Measurements from ENCODE around the gene EEF1AKMT3. TPM values are rescaled to one million over a fixed set of nuclear protein-coding genes. Genes with fewer than 3 reads are reported as not detected.

Gene EEF1AKMT3
- total RNA-seq, 2 experiments from 2014 or later, result 3.6 to 4.6 TPM

GRCh38 chr12:57763881-57764661 is 8.3 kb upstream of the EEF1AKMT3 start:
- Mint-ChIP-seq H3K27ac (no peak overlapping the region), H3K9me3 (no peaks in the 10 kb centered on the region), H3K27me3 (ENCODE audit: low read depth) (peaks cover 6% of the 10 kb centered on the region), H3K4me1 (ENCODE audit: low read depth) (peaks cover 37% of the 10 kb centered on the region), H3K4me3 (peak overlapping the region; percentile 88), H3K36me3 (ENCODE audit: low read depth) (peaks cover 18% of the 10 kb centered on the region)
- no peak for DNase-seq
- intact Hi-C loops (cut with micrococcal nuclease), result loop anchor here (2.0 kb wide), 1 partner anchor 19 kb away; the partner anchor contains the start of gene TSFM
- CTCF ChIA-PET, result interaction anchor here (0.6 to 5.3 kb wide), 7 partner anchors 8 to 178 kb away, joined by 3 to 42 read pairs (median 5); partner anchors contain the start of gene MARCHF9

GRCh38 chr12:57764662-57765002 is 7.8 kb upstream of the EEF1AKMT3 start:
- Mint-ChIP-seq H3K4me3 (peak overlapping the region; percentile 88), H3K9me3 (no peaks in the 10 kb centered on the region), H3K27me3 (ENCODE audit: low read depth) (peaks cover 6% of the 10 kb centered on the region), H3K36me3 (ENCODE audit: low read depth) (peaks cover 24% of the 10 kb centered on the region), H3K4me1 (ENCODE audit: low read depth) (peaks cover 33% of the 10 kb centered on the region), H3K27ac (peak overlapping the region; percentile 57)
- CTCF ChIA-PET, result interaction anchor here (0.6 to 5.3 kb wide), 9 partner anchors 9 to 178 kb away, joined by 3 to 42 read pairs (median 3); partner anchors contain the start of gene MARCHF9
- intact Hi-C loops (cut with micrococcal nuclease), result loop anchor here (1.0 to 2.0 kb wide), 2 partner anchors 8 to 18 kb away; partner anchors contain the start of gene TSFM
- peak; percentile 32 for DNase-seq

GRCh38 chr12:57765003-57765697 is 7.3 kb upstream of the EEF1AKMT3 start:
- intact Hi-C loops (cut with micrococcal nuclease), result loop anchor here (1.0 to 2.0 kb wide), 2 partner anchors 9 to 18 kb away; partner anchors contain the start of gene TSFM
- Mint-ChIP-seq H3K27ac (peak overlapping the region; percentile 63), H3K9me3 (no peaks in the 10 kb centered on the region), H3K36me3 (ENCODE audit: low read depth) (peaks cover 26% of the 10 kb centered on the region), H3K4me3 (peak overlapping the region; percentile 88), H3K4me1 (ENCODE audit: low read depth) (peaks cover 30% of the 10 kb centered on the region), H3K27me3 (ENCODE audit: low read depth) (peaks cover 6% of the 10 kb centered on the region)
- peak; percentile 80 for DNase-seq
- CTCF ChIA-PET, result interaction anchor here (0.6 to 5.3 kb wide), 10 partner anchors 9 to 177 kb away, joined by 3 to 42 read pairs (median 3); partner anchors contain the start of gene MARCHF9

- H3K9me3 Mint-ChIP-seq, result no peaks in the 10 kb centered on the region
- H3K27me3 Mint-ChIP-seq (ENCODE audit: low read depth), result peaks cover 6% of the 10 kb centered on the region
- intact Hi-C loops (cut with micrococcal nuclease), result loop anchor here (1.0 to 2.0 kb wide), 2 partner anchors 10 to 17 kb away; partner anchors contain the start of gene TSFM
- CTCF ChIA-PET, result interaction anchor here (1.1 to 5.3 kb wide), 5 partner anchors 10 to 140 kb away, joined by 3 to 42 read pairs (median 5); partner anchors contain the start of gene MARCHF9
- H3K4me1 Mint-ChIP-seq (ENCODE audit: low read depth), result peaks cover 33% of the 10 kb centered on the region
- H3K36me3 Mint-ChIP-seq (ENCODE audit: low read depth), result peaks cover 28% of the 10 kb centered on the region
- DNase-seq, result no peak
- H3K4me3 Mint-ChIP-seq, result peak overlapping the region; percentile 88
- no peak overlapping the region for H3K27ac Mint-ChIP-seq
Measured at GRCh38 chr12:57765698-57766463, 6.5 kb upstream of the EEF1AKMT3 start.

DNA sequence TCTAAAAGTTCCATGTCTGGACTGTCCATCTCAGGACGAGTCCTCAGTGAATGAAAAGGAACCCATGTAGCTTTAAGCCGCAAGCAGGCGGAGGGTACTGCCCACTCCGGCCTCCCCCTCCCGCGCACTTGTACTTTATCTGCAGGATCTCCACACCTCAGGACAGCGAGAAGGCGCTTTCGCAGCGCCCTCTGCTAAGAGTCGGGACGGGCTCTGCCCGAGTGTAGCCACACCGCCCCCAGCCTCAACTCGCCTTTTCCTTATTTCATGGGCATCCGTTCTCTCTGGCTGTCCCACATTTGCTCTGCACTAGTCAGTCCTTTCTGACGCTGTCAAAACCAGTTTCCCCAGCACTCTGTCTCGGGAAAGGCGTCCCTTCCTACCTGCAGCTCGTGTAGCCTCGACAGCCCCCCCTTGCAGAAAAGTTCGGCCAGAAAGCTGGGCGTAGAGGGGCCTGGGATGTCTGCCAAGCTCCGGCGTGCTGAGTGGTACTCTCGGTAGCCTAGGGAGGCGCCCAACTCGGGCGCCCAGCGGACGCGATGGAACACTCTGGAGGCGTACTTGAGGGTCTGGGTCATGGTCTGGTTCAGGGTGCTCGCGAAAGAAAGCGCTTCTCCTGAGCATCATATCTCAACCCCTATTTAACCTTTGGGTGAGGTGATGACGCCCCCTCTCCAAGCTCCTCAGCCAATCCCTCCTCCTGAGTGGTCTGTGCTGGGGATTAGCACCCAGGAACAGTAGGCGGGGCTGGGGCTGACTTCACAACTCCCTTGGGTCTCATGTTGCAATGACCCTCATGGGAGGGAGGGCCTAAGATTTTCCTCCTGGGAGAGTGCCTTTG is 5.7 kb upstream of the EEF1AKMT3 start, which contains the start of gene CYP27B1:
TSS of gene CYP27B1 (minus strand) at position 615 of the 841 bp plus-strand sequence. CDS start at position 578, 37 bp downstream.
- peaks cover 40% of the 10 kb centered on the region for H3K4me1 Mint-ChIP-seq (ENCODE audit: low read depth)
- H3K36me3 Mint-ChIP-seq (ENCODE audit: low read depth), result peaks cover 31% of the 10 kb centered on the region
- H3K27ac Mint-ChIP-seq, result no peak within 1 kb of the TSS
- no peak for DNase-seq
- no peaks in the 10 kb centered on the region for H3K9me3 Mint-ChIP-seq
- H3K27me3 Mint-ChIP-seq (ENCODE audit: low read depth), result peaks cover 6% of the 10 kb centered on the region
- peak within 1 kb of the TSS; percentile 88 for H3K4me3 Mint-ChIP-seq
- intact Hi-C loops (cut with micrococcal nuclease), result no loop called here
- CTCF ChIA-PET, result interaction anchor here (0.5 to 5.3 kb wide), 6 partner anchors 11 to 175 kb away, joined by 3 to 42 read pairs (median 5); partner anchors contain the start of genes ATP23 and MARCHF9

- Mint-ChIP-seq H3K36me3 (ENCODE audit: low read depth) (peaks cover 33% of the 10 kb centered on the region), H3K4me3 (no peak overlapping the region), H3K4me1 (ENCODE audit: low read depth) (peaks cover 42% of the 10 kb centered on the region), H3K9me3 (no peaks in the 10 kb centered on the region), H3K27ac (no peak overlapping the region), H3K27me3 (ENCODE audit: low read depth) (peaks cover 6% of the 10 kb centered on the region)
- CTCF ChIA-PET, result interaction anchor here (1.2 to 5.3 kb wide), 5 partner anchors 8 to 138 kb away, joined by 5 to 42 read pairs (median 9); partner anchors contain the start of gene MARCHF9
- intact Hi-C loops (cut with micrococcal nuclease), result no loop called here
- no peak for DNase-seq
Measured at GRCh38 chr12:57767305-57767698, 5.1 kb upstream of the EEF1AKMT3 start.

DNA sequence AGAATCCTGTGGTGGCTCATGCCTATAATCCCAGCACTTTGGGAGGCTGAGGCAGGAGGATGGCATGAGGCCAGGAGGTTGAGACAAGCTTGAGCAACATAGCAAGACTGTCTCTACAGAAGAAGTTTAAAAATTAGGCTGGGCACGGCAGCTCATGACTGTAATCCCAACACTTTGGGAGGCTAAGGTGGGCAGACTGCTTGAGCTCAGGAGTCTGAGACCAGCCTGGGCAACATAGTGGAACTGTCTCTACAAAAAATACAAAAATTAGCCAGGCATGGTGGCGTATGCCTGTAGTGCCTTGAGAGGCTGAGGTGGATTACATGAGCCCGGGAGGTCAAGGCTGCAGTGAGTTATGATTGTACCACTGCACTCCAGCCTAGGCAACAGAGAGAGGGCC is 4.5 kb upstream of the EEF1AKMT3 start:
- intact Hi-C loops (cut with micrococcal nuclease), result no loop called here
- H3K36me3 Mint-ChIP-seq (ENCODE audit: low read depth), result peaks cover 33% of the 10 kb centered on the region
- H3K27me3 Mint-ChIP-seq (ENCODE audit: low read depth), result peaks cover 6% of the 10 kb centered on the region
- CTCF ChIA-PET, result interaction anchor here (1.5 to 5.3 kb wide), 3 partner anchors 9 to 138 kb away, joined by 9 to 42 read pairs (median 9); partner anchors contain the start of gene MARCHF9
- no peaks in the 10 kb centered on the region for H3K9me3 Mint-ChIP-seq
- DNase-seq, result no peak
- no peak overlapping the region for H3K4me3 Mint-ChIP-seq
- peaks cover 43% of the 10 kb centered on the region for H3K4me1 Mint-ChIP-seq (ENCODE audit: low read depth)
- no peak overlapping the region for H3K27ac Mint-ChIP-seq

DNA sequence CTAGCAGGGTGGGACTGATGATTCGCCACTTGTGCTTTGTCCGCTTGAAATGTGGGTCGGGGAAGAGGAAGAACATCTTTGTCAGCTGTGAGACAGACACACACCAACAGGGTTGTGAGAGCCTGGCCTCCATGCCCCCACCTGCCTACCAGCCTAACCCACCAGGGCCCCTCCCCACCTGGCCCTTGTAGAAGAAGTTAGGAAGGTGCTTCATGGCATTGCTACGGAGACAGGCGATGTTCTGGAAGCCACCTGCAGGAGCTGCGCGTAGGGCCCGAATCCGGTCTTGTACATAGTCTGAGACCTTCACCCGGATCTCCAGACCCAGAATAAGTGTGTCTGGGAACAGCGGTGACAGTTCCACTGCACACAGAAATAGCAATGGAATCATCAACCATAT is 2.8 kb upstream of the EEF1AKMT3 start:
- Mint-ChIP-seq H3K4me1 (ENCODE audit: low read depth) (peaks cover 37% of the 10 kb centered on the region), H3K27me3 (ENCODE audit: low read depth) (peaks cover 7% of the 10 kb centered on the region), H3K9me3 (no peaks in the 10 kb centered on the region), H3K27ac (no peak overlapping the region), H3K36me3 (ENCODE audit: low read depth) (peaks cover 27% of the 10 kb centered on the region), H3K4me3 (no peak overlapping the region)
- CTCF ChIA-PET, result no interaction called here
- DNase-seq, result no peak
- intact Hi-C loops (cut with micrococcal nuclease), result no loop called here

- Mint-ChIP-seq H3K4me3 (peak overlapping the region; percentile 98), H3K4me1 (ENCODE audit: low read depth) (peaks cover 33% of the 10 kb centered on the region), H3K27me3 (ENCODE audit: low read depth) (peaks cover 7% of the 10 kb centered on the region), H3K27ac (no peak overlapping the region), H3K36me3 (ENCODE audit: low read depth) (peaks cover 28% of the 10 kb centered on the region), H3K9me3 (no peaks in the 10 kb centered on the region)
- CTCF ChIA-PET, result no interaction called here
- intact Hi-C loops (cut with micrococcal nuclease), result no loop called here
- no peak for DNase-seq
Measured at GRCh38 chr12:57770734-57771133, 1.7 kb upstream of the EEF1AKMT3 start.

DNA sequence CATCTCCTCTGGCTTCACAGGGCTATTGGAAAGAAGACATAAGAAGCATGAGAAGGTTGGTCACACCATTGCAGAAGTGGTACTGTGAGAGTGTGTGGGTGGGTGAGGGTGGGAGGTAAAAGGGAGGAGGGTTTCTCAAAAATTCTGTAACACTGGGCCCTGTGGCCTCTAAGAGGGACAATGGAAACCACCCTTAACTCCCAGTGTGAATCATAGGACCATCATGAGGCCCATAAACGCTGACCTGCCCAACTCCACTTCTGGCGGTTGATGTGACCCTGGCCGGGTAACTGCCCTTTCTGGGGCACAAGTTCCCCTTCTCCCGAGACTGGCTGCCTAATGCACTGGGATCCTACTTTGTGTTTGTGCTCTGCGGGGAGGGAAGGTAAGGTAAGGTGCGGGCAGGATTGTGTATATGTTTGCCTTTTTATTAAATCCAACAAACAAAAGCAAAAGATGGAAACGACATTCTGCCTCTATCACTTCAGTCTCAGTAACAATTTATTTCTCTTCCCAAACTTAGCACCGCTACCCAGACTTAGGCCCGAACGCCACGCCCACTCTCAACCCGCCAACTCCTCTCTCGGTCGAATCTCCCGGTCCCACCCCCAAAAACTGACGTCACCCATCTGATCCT is 1.1 kb upstream of the EEF1AKMT3 start:
- H3K9me3 Mint-ChIP-seq, result no peaks in the 10 kb centered on the region
- intact Hi-C loops (cut with micrococcal nuclease), result no loop called here
- H3K36me3 Mint-ChIP-seq (ENCODE audit: low read depth), result peaks cover 29% of the 10 kb centered on the region
- peaks cover 5% of the 10 kb centered on the region for H3K27me3 Mint-ChIP-seq (ENCODE audit: low read depth)
- H3K4me1 Mint-ChIP-seq (ENCODE audit: low read depth), result peaks cover 31% of the 10 kb centered on the region
- H3K27ac Mint-ChIP-seq, result peak overlapping the region; percentile 95
- CTCF ChIA-PET, result interaction anchor here (1.0 to 1.8 kb wide), 2 partner anchors 11 to 61 kb away, joined by 3 to 7 read pairs; no protein-coding TSS in a partner anchor
- H3K4me3 Mint-ChIP-seq, result peak overlapping the region; percentile 98
- DNase-seq, result peak; percentile 92
